Natural killer cell (primary cell): Measurements from ENCODE around the gene TBC1D17. TPM values are rescaled to one million over a fixed set of nuclear protein-coding genes. Genes with fewer than 3 reads are reported as not detected.

ENCODE experiments used
- ATAC-seq, 3 donors: fragments of 150-1000 bp in 2 of 3; fragments of 200-7000 bp in 1 of 3; cut with Tn5 transposase; 1 replicate in 1 of 3; 2 replicates in 2 of 3; pipeline ENCODE4 v1.10.0; 2021; ENCODE audit warnings: mild to moderate bottlenecking in 2 of 3, moderate library complexity in 2 of 3
- DNase-seq, 2 donors: peaks; one replicate each; pipeline versions ENCODE4 v3.0.0 to v3.0.0-alpha.2; 2013 to 2021; ENCODE audit warnings: mixed read lengths in 1 of 2
- H3K27ac ChIP-seq: one replicate; pipeline ENCODE4 v1.5.1; 2013; ENCODE audit warnings: mild to moderate bottlenecking, low read length
- H3K27me3 ChIP-seq: one replicate; pipeline ENCODE4 v1.6.1; 2013; ENCODE audit warnings: low read length; ENCODE audit not compliant: control insufficient read depth, insufficient read depth
- H3K36me3 ChIP-seq: one replicate; pipeline ENCODE4 v1.6.1; 2013; ENCODE audit warnings: low read length; ENCODE audit not compliant: control insufficient read depth, insufficient read depth
- H3K4me1 ChIP-seq: one replicate; pipeline ENCODE4 v1.6.1; 2013; ENCODE audit warnings: low read length; ENCODE audit not compliant: control insufficient read depth, insufficient read depth
- H3K4me3 ChIP-seq: one replicate; pipeline ENCODE4 v1.5.1; 2013; ENCODE audit warnings: low read length
- H3K9me3 ChIP-seq: one replicate; pipeline ENCODE4 v1.6.1; 2013; ENCODE audit warnings: low read length; ENCODE audit not compliant: control insufficient read depth, insufficient read depth
- H3K27ac Mint-ChIP-seq, 2 donors: one replicate each; pipeline ENCODE4 v1.8.0; 2022; ENCODE audit warnings: mild to moderate bottlenecking in 2 of 2, mixed read lengths in 2 of 2, moderate library complexity in 1 of 2
- H3K27me3 Mint-ChIP-seq, 2 donors: one replicate each; pipeline ENCODE4 v1.8.0; 2022; ENCODE audit warnings: low read depth in 2 of 2, mixed read lengths in 2 of 2
- H3K36me3 Mint-ChIP-seq: one replicate; pipeline ENCODE4 v1.8.0; 2022; ENCODE audit warnings: mixed read lengths
- H3K4me1 Mint-ChIP-seq, 2 donors: one replicate each; pipeline ENCODE4 v1.8.0; 2022; ENCODE audit warnings: mixed read lengths in 2 of 2
- H3K4me3 Mint-ChIP-seq: one replicate; pipeline ENCODE4 v1.8.0; 2022; ENCODE audit warnings: mild to moderate bottlenecking, moderate library complexity, mixed read lengths
- H3K9me3 Mint-ChIP-seq, 2 donors: one replicate each; pipeline ENCODE4 v1.8.0; 2022; ENCODE audit warnings: mixed read lengths in 2 of 2
- WGBS: methylation state at CpG from one replicate; pipeline ENCODE4 v1.1.7; 2013; ENCODE audit warnings: missing lambda C conversion rate; ENCODE audit not compliant: insufficient coverage; 5-methylcytosine and 5-hydroxymethylcytosine counted together
- intact Hi-C: fragments of 100-400 bp; cut with micrococcal nuclease; formaldehyde crosslinking; loops from one replicate; pipeline ENCODE4 v1.14.2; 2022
- total RNA-seq, 4 donors: library from RNA; stranded (reverse); fragments of 120-200 nt in 1 of 4; gene quantifications; one replicate each; pipeline versions ENCODE4 v1.2.3 to v1.2.4, GENCODE V29; 2013 to 2022
- TF ChIP-seq, protein P1 (sequence below): fragments of 200-600 bp; IDR thresholded peaks from one replicate; pipeline ENCODE4 v1.8.0; 2022; ENCODE audit warnings: antibody characterized with exemption

TBC1D17 gene
- total RNA-seq, 3 donors from 2014 or later (not counting 1 experiment from before 2014, with no cell fraction given) = 45.8 to 59.7 (median 54.4) TPM

DNA sequence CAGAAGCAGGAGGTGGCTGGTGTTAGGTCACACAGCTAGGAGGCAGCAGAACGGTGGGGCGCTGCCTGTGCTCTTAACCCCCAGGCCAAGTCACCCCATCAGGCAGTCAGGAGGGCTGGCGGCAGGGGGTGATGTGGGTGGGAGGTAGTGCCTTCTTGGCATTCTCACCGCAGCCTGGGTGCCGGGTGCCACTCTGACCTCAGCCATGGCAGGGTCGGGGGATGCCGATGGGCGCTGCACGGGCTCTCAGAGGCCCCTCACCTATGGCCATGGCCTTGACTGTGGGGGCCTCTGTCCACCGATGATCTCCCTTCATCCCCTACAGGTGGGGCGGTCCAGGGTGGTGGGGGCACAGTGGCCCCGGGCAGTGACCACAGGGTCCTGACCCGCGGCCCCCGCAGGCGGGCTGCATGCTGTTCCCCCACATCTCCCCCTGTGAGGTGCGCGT lies 20.9 kb upstream of the TBC1D17 start:
- H3K27me3 Mint-ChIP-seq = no peaks in the 10 kb centered on the region
- TF ChIP-seq, protein P1, sequence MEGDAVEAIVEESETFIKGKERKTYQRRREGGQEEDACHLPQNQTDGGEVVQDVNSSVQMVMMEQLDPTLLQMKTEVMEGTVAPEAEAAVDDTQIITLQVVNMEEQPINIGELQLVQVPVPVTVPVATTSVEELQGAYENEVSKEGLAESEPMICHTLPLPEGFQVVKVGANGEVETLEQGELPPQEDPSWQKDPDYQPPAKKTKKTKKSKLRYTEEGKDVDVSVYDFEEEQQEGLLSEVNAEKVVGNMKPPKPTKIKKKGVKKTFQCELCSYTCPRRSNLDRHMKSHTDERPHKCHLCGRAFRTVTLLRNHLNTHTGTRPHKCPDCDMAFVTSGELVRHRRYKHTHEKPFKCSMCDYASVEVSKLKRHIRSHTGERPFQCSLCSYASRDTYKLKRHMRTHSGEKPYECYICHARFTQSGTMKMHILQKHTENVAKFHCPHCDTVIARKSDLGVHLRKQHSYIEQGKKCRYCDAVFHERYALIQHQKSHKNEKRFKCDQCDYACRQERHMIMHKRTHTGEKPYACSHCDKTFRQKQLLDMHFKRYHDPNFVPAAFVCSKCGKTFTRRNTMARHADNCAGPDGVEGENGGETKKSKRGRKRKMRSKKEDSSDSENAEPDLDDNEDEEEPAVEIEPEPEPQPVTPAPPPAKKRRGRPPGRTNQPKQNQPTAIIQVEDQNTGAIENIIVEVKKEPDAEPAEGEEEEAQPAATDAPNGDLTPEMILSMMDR = no peak
- no peaks in the 10 kb centered on the region for H3K9me3 Mint-ChIP-seq
- H3K4me3 Mint-ChIP-seq = no peak overlapping the region
- intact Hi-C loops = no loop called here
- ATAC-seq (no peak), DNase-seq (no peak)
- Histone ChIP-seq H3K27ac (no peak overlapping the region), H3K4me3 (no peak overlapping the region), H3K4me1 (peaks cover 15% of the 10 kb centered on the region), H3K27me3 (no peaks in the 10 kb centered on the region), H3K36me3 (peaks cover 22% of the 10 kb centered on the region), H3K9me3 (no peaks in the 10 kb centered on the region)
- H3K36me3 Mint-ChIP-seq = no peaks in the 10 kb centered on the region
- WGBS = 93% methylated on average over 18 of the region's 18 CpGs
- H3K27ac Mint-ChIP-seq = no peak overlapping the region
- H3K4me1 Mint-ChIP-seq = peaks cover 9 to 12% of the 10 kb centered on the region in 2 donors

DNA sequence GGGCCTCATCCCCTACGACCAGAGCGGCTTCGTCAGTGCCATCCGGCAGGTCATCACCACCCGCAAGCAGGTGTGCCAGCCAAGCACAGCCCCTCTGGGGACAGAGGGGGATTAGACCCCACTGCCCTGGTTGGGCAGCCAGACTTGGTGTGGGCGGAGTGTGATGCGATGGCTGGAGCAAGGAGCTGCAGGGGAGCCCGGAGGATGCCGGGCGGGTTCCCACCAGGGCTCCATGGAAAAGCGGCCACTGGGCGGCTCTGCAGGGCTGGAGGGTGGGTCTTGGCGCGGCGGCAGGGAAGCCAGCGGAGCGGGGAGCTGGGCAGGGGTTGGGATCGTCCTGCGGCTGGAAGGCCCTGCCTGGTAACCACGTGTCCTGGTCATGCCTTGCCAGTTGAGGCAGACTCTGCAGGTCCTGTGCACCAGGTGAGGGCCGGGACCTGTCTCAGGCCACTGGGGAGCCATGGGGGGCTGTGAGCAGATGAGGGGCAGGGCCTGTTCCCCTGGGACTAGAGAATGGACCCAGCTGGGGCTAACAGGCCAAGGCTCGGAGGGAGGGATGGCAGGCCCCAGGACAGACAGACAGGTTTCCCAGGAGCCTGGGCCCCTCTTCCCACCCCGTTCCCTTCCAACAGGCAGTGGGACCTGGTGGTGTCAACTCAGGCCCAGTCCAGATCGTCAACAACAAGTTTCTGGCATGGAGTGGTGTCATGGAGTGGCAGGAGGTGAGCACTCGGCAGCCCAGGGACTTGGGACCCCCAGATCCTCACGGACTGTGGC lies 20.3 kb upstream of the TBC1D17 start:
- Histone ChIP-seq H3K27me3 (no peaks in the 10 kb centered on the region), H3K4me1 (peaks cover 9% of the 10 kb centered on the region), H3K27ac (no peak overlapping the region), H3K9me3 (no peaks in the 10 kb centered on the region), H3K4me3 (no peak overlapping the region), H3K36me3 (peaks cover 25% of the 10 kb centered on the region)
- Mint-ChIP-seq H3K27me3 (no peaks in the 10 kb centered on the region), H3K36me3 (no peaks in the 10 kb centered on the region), H3K27ac (no peak overlapping the region), H3K9me3 (no peaks in the 10 kb centered on the region), H3K4me1 (peaks cover 5 to 6% of the 10 kb centered on the region in 2 donors), H3K4me3 (no peak overlapping the region)
- intact Hi-C loops = no loop called here
- 96% methylated on average over 26 of the region's 26 CpGs for WGBS
- ATAC-seq = no peak
- DNase-seq = no peak
- TF ChIP-seq, protein P1 = no peak

DNA sequence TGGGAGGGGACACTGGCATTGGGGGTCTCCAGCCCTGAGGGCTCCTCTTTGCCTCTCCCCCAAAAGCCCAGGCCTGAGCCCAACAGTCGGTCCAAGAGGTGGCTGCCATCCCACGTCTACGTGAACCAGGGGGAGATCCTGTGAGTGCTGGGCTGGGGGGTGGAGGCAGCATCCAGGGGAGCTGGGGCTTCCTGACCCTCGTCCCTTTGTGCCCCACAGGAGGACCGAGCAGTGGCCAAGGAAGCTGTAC lies 19.7 kb upstream of the TBC1D17 start:
- no peaks in the 10 kb centered on the region for H3K36me3 Mint-ChIP-seq
- intact Hi-C loops = no loop called here
- TF ChIP-seq, protein P1 = no peak

More for the DNA sequence above, 19.7 kb upstream of the TBC1D17 start:
- Histone ChIP-seq H3K36me3 (peaks cover 28% of the 10 kb centered on the region), H3K9me3 (no peaks in the 10 kb centered on the region), H3K4me3 (no peak overlapping the region), H3K4me1 (peaks cover 4% of the 10 kb centered on the region), H3K27me3 (no peaks in the 10 kb centered on the region), H3K27ac (no peak overlapping the region)
- H3K27ac Mint-ChIP-seq = peak overlapping the region in 1 of 2 donors; percentile 40
- WGBS = 92% methylated on average over 5 of the region's 5 CpGs
- DNase-seq (no peak), ATAC-seq (no peak)
- no peak overlapping the region for H3K4me3 Mint-ChIP-seq
- no peaks in the 10 kb centered on the region for H3K27me3 Mint-ChIP-seq
- no peaks in the 10 kb centered on the region for H3K9me3 Mint-ChIP-seq
- H3K4me1 Mint-ChIP-seq = peaks cover 0 to under 1% of the 10 kb centered on the region in 2 donors
